Ovary (tissue), 9 donors: ENCODE data around the gene GRIN2A. TPM values are rescaled to one million over a fixed set of nuclear protein-coding genes. Genes with fewer than 3 reads are reported as not detected.

Experiments used
- DNase-seq, 5 donors: peaks; one replicate each; pipeline ENCODE4 v3.0.0-alpha.2; 2019 to 2020
- H3K27ac ChIP-seq, 2 donors: fragments of 200-600 bp; one replicate each; pipeline versions ENCODE4 v1.5.1 to v1.8.0; 2019 to 2022
- H3K27me3 ChIP-seq: fragments of 200-600 bp; one replicate; pipeline ENCODE4 v1.8.0; 2022
- H3K36me3 ChIP-seq: fragments of 200-600 bp; sonication (generic); one replicate; pipeline ENCODE4 v1.5.1; 2019
- H3K4me1 ChIP-seq: one replicate; pipeline ENCODE4 v1.8.1; 2013; ENCODE audit warnings: mild to moderate bottlenecking, moderate library complexity; ENCODE audit not compliant: insufficient read depth
- H3K4me3 ChIP-seq: fragments of 200-600 bp; sonication (generic); one replicate; pipeline ENCODE4 v1.5.1; 2017
- H3K9me3 ChIP-seq, 2 donors: fragments of 200-600 bp in 1 of 2; sonication (generic) in 1 of 2; one replicate each; pipeline versions ENCODE4 v1.5.1 to v1.8.1; 2013 to 2019; ENCODE audit warnings: mild to moderate bottlenecking in 1 of 2, moderate library complexity in 1 of 2
- EP300 ChIP-seq: sonication (generic); formaldehyde crosslinking; IDR thresholded peaks from one replicate; pipeline ENCODE4 v1.6.1; 2017; ENCODE audit warnings: antibody characterized with exemption
- POLR2A ChIP-seq: fragments of 450-650 bp; IDR thresholded peaks from one replicate; pipeline ENCODE4 v1.6.1; 2017; ENCODE audit warnings: antibody characterized with exemption, mild to moderate bottlenecking, moderate library complexity
- WGBS, 3 donors: extraction: QIAGEN DNeasy Blood & Tissue Kit in 1 of 3; methylation state at CpG; one replicate each; pipeline versions ENCODE4 v1.1.5 to v1.1.7; 2013 to 2017; 5-methylcytosine and 5-hydroxymethylcytosine counted together
- intact Hi-C, 4 donors: fragments of 100-400 bp; cut with DNase I; formaldehyde crosslinking; loops; one replicate each; pipeline versions ENCODE4 v1.11.0 to v1.15.1; 2022 to 2023
- polyA plus RNA-seq, 2 donors: library from polyadenylated mRNA; stranded (reverse); fragments of 200-250 nt in 1 of 2; fragments of 350-450 nt in 1 of 2; fragmentation: Illumina TruSeq in 1 of 2; extraction: RNeasy Lipid Tissue Mini Kit (QIAGEN cat#74804) in 1 of 2; gene quantifications; one replicate each; pipeline ENCODE4 v1.2.3, GENCODE V29; 2013 to 2014
- total RNA-seq, 7 donors: library from RNA; depleted of rRNA in 2 of 7; stranded (reverse); fragments of >200 nt in 2 of 7; fragmentation: NEBNext Ultra II Directional in 3 of 7; extraction: Animal tissue kit (Norgen Biotek cat#: 25700) in 3 of 7; gene quantifications; one replicate each; pipeline versions ENCODE4 v1.1.0 to v1.2.4, GENCODE V29; 2016 to 2023
- TF ChIP-seq, protein P1 (sequence below), 3 donors: fragments of 450-650 bp in 2 of 3; fragments of 200-600 bp in 1 of 3; IDR thresholded peaks; one replicate each; pipeline versions ENCODE4 v1.5.1 to v1.8.0; 2016 to 2022; ENCODE audit warnings: antibody characterized with exemption in 3 of 3, mild to moderate bottlenecking in 1 of 3
- donor health status: DM: no; HTN: no; CAD: no; lungs with moderate emphysema.
- donor health status: DM: no; HTN: no; CAD: no.
- donor health status: Bipolar disorder and iron deficiency.
- donor health status: DM: yes; HTN: yes; CAD: no.
- donor health status: DM: no; HTN: no; CAD: no.
- donor health status: DM: yes; HTN: yes; CAD: no.

Gene GRIN2A
- total and polyA plus RNA-seq, 9 donors = 0.08 to 5.4 (median 0.57) TPM; not detected in 1

DNA sequence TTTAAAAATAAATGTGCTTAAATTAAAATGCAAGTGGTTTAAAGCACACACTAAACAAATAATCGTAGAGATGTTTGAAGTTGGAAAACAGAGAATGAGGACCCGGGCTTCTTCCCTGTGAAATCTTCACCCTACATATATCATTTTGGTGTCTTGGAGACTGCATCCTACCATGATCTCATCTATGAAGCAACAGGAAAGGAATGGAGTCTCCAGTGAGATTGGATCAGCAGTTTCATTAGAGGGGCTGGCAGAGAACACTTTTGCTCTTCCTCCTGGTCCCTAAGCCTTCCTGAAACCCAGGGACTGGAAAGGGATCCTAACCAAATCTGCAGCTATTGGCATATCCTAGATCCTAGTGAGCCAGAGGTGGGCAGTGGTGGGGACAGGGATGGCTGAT, 85.0 kb downstream of the GRIN2A start:
- Histone ChIP-seq H3K9me3 (no peaks in the 10 kb centered on the region), H3K36me3 (no peaks in the 10 kb centered on the region), H3K27ac (no peak overlapping the region), H3K4me3 (no peak overlapping the region), H3K27me3 (no peaks in the 10 kb centered on the region), H3K4me1 (no peaks in the 10 kb centered on the region)
- intact Hi-C loops = no loop called here
- no peak for DNase-seq
- 65 to 78% (median 69%) methylated on average over 2 of the region's 2 CpGs for WGBS, 3 donors
- no peak for TF ChIP-seq POLR2A
- no peak for TF ChIP-seq EP300
- TF ChIP-seq, protein P1, sequence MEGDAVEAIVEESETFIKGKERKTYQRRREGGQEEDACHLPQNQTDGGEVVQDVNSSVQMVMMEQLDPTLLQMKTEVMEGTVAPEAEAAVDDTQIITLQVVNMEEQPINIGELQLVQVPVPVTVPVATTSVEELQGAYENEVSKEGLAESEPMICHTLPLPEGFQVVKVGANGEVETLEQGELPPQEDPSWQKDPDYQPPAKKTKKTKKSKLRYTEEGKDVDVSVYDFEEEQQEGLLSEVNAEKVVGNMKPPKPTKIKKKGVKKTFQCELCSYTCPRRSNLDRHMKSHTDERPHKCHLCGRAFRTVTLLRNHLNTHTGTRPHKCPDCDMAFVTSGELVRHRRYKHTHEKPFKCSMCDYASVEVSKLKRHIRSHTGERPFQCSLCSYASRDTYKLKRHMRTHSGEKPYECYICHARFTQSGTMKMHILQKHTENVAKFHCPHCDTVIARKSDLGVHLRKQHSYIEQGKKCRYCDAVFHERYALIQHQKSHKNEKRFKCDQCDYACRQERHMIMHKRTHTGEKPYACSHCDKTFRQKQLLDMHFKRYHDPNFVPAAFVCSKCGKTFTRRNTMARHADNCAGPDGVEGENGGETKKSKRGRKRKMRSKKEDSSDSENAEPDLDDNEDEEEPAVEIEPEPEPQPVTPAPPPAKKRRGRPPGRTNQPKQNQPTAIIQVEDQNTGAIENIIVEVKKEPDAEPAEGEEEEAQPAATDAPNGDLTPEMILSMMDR (IDR thresholded peaks at IDR 0.05) = no peak

DNA sequence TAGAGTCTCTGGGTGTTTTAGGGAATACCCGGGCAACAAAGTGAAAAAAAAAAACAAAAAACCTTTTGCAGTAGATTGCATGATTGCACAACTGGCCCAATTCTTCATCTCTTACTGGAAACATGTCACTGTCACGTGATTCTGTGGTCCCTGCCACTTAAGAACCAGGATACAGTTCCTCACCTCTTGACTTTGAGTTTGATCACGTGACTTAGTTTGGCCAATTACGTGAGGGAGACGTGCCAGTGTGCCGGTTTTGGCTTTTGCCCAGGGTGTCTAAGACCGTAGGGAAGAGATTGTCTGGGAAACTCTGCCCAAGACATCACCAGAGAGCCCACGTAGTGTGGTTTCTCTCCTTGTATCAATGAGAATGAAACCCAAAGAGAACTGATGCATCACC, 88.7 kb downstream of the GRIN2A start:
- TF ChIP-seq POLR2A (no peak), EP300 (no peak)
- TF ChIP-seq, protein P1 (IDR thresholded peaks at IDR 0.05) = no peak
- Histone ChIP-seq H3K9me3 (no peaks in the 10 kb centered on the region), H3K36me3 (no peaks in the 10 kb centered on the region), H3K27me3 (no peaks in the 10 kb centered on the region), H3K4me1 (peaks cover 2% of the 10 kb centered on the region), H3K27ac (no peak overlapping the region), H3K4me3 (no peak overlapping the region)
- intact Hi-C loops = no loop called here
- WGBS, 3 donors = 79 to 83% (median 81%) methylated on average over 8 of the region's 8 CpGs
- DNase-seq = no peak

DNA sequence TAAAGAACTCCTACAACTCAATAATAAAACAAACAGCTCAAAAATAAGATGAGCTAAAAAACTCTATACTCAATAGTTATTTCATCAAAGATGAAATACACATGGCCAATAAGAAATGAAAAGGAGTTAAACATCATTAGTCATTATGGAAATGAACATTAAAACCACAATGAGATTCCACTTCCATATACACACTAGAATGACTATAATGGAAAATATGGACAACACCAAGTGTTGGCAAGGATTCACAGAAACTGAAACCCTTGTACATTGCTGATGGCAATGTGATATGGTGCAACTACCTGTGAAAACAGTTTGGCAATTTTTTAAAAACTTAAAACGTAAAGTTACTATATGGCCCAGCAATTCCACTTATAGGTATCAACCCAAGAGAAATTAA, 91.4 kb downstream of the GRIN2A start:
- no peaks in the 10 kb centered on the region for H3K36me3 ChIP-seq
- DNase-seq = no peak
- TF ChIP-seq POLR2A = no peak
- no peak for TF ChIP-seq EP300
- TF ChIP-seq, protein P1 (IDR thresholded peaks at IDR 0.05) = no peak

DNA sequence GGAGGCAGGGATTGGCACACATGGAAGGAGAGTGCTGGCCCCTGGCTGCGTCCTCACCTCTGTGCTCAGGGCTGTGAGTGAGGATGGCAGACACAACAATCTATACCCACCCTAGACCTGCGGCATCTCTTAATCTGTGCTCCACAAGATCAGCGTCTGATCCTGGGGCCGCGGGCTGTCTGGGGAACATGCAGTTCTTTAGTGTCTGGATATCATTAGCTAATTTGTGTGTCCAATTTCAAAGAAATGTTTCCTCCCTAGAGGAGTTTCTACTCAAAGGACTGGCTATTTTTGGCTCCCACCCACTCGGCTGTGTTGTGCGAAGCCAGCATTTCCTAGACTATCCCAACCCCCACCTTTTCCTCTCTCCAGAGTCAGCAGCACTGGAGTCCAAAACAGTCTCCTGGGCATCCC, 93.8 kb downstream of the GRIN2A start:
- H3K9me3 ChIP-seq = no peaks in the 10 kb centered on the region
- intact Hi-C loops = no loop called here
- no peaks in the 10 kb centered on the region for H3K27me3 ChIP-seq
- TF ChIP-seq POLR2A (no peak), EP300 (no peak)
- TF ChIP-seq, protein P1 (IDR thresholded peaks at IDR 0.05) = no peak
- H3K27ac ChIP-seq = no peak overlapping the region
- H3K4me3 ChIP-seq = no peak overlapping the region
- no peaks in the 10 kb centered on the region for H3K36me3 ChIP-seq
- no peak for DNase-seq
- 4 to 9% (median 7%) methylated on average over 7 of the region's 7 CpGs for WGBS, 3 donors
- peaks cover 5% of the 10 kb centered on the region for H3K4me1 ChIP-seq

More for the DNA sequence above, 91.4 kb downstream of the GRIN2A start:
- no peaks in the 10 kb centered on the region for H3K27me3 ChIP-seq
- intact Hi-C loops = no loop called here
- no peak overlapping the region for H3K27ac ChIP-seq
- no peaks in the 10 kb centered on the region for H3K9me3 ChIP-seq
- H3K4me1 ChIP-seq = peaks cover 5% of the 10 kb centered on the region
- H3K4me3 ChIP-seq = no peak overlapping the region
- WGBS, 3 donors = 89 to 95% (median 91%) methylated on average over 1 of the region's 1 CpG

DNA sequence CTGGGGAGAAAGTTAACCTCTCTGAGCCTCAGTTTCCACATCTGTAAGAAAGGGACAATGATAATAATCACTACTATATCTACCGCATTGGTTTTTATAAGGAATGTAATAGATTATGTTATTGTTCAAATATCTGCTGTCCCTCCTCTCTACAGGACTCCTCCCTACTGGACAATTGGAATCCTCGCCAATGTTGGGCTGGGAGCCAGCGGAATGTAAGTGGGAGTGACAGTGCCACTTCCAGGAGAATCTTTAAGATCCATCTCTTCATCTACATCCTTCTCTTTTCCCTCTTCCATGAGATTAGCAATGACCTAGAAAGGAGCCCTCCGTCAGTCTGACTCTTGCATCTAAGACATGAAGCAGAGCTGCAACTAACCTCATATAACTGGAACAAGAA, 95.1 kb downstream of the GRIN2A start:
- TF ChIP-seq, protein P1 (IDR thresholded peaks at IDR 0.05) = no peak
- TF ChIP-seq EP300 (no peak), POLR2A (no peak)
- WGBS, 3 donors = 76 to 87% (median 78%) methylated on average over 4 of the region's 4 CpGs
- intact Hi-C loops = no loop called here
- Histone ChIP-seq H3K27me3 (no peaks in the 10 kb centered on the region), H3K4me1 (peaks cover 5% of the 10 kb centered on the region), H3K27ac (no peak overlapping the region), H3K4me3 (no peak overlapping the region), H3K9me3 (no peaks in the 10 kb centered on the region), H3K36me3 (no peaks in the 10 kb centered on the region)
- DNase-seq = no peak
